ENCODE data around the gene ARHGAP35. TPM values are rescaled to one million over a fixed set of nuclear protein-coding genes. Genes with fewer than 3 reads are reported as not detected.
A peak's percentile ranks its signal among the peaks of the same experiment; 100 is the strongest.
"Not testable (repeated sequence)": the region's sequence is repeated elsewhere in the genome, so short reads cannot be mapped to it uniquely, and the experiment has no call there.

The ARHGAP35 gene
- total RNA-seq, 2 donors from 2014 or later, result 22.8 to 24.7 TPM

- Histone ChIP-seq H3K27me3 (no peaks in the 10 kb centered on the region), H3K4me3 (no peak overlapping the region), H3K9me3 (no peaks in the 10 kb centered on the region), H3K36me3 (replicated peaks in 1 of 2; ENCODE audit: insufficient read depth in 1 of 2, low read depth in 2 of 2) (no peaks in the 10 kb centered on the region), H3K27ac (peak overlapping the region in 2 of 4 donors; percentile 82 to 89), H3K4me1 (peaks cover 11% of the 10 kb centered on the region)
- ATAC-seq, result no peak
- DNase-seq, result no peak
- TF ChIP-seq CTCF (IDR thresholded peaks at IDR 0.05) (no peak), POLR2A (IDR thresholded peaks at IDR 0.05) (no peak)
- WGBS, 2 donors, result 43 to 45% methylated on average over 5 of the region's 5 CpGs
- intact Hi-C loops (cut with DNase I), result no loop called here
Measured at GRCh38 chr19:46849610-46850009, 11.2 kb upstream of the ARHGAP35 start.

- H3K27me3 ChIP-seq, result no peaks in the 10 kb centered on the region
- TF ChIP-seq CTCF (IDR thresholded peaks at IDR 0.05) (peak in 1 of 7 experiments; percentile 19), POLR2A (IDR thresholded peaks at IDR 0.05) (peak in 2 of 3 donors; percentile 82 to 85)
- no peaks in the 10 kb centered on the region for H3K9me3 ChIP-seq
- DNase-seq (peak; percentile 94 to 98 (median 95)), ATAC-seq (peak; percentile 98)
- no peaks in the 10 kb centered on the region for H3K36me3 ChIP-seq (replicated peaks in 1 of 2; ENCODE audit: insufficient read depth in 1 of 2, low read depth in 2 of 2)
- intact Hi-C loops (cut with DNase I), result no loop called here
- H3K4me3 ChIP-seq, result peak within 1 kb of the TSS; percentile 67 to 84
- WGBS, 2 donors, result 0% methylated on average over 32 to 51 of the region's 53 CpGs
- H3K4me1 ChIP-seq, result peaks cover 12% of the 10 kb centered on the region
- peak within 1 kb of the TSS; percentile 52 to 89 (median 70) for H3K27ac ChIP-seq
Measured at GRCh38 chr19:46850228-46851203, 10.3 kb upstream of the ARHGAP35 start, which contains the start of gene AP2S1. AP2S1 (minus strand) TSS chr19:46850846; CDS start chr19:46850766, 80 bp downstream.

- WGBS, 2 donors, result 74 to 79% methylated on average over 1 of the region's 1 CpG
- no peaks in the 10 kb centered on the region for H3K36me3 ChIP-seq (replicated peaks in 1 of 2; ENCODE audit: insufficient read depth in 1 of 2, low read depth in 2 of 2)
- H3K27ac ChIP-seq, result no peak overlapping the region
- no peak for ATAC-seq
- no peaks in the 10 kb centered on the region for H3K27me3 ChIP-seq
- H3K4me1 ChIP-seq, result peaks cover 25% of the 10 kb centered on the region
- no peak for DNase-seq
- no peaks in the 10 kb centered on the region for H3K9me3 ChIP-seq
- no peak overlapping the region for H3K4me3 ChIP-seq
- intact Hi-C loops (cut with DNase I), result no loop called here
- TF ChIP-seq CTCF (IDR thresholded peaks at IDR 0.05) (no peak), POLR2A (IDR thresholded peaks at IDR 0.05) (no peak)
Measured at GRCh38 chr19:46852830-46853229, 8.0 kb upstream of the ARHGAP35 start.

DNA sequence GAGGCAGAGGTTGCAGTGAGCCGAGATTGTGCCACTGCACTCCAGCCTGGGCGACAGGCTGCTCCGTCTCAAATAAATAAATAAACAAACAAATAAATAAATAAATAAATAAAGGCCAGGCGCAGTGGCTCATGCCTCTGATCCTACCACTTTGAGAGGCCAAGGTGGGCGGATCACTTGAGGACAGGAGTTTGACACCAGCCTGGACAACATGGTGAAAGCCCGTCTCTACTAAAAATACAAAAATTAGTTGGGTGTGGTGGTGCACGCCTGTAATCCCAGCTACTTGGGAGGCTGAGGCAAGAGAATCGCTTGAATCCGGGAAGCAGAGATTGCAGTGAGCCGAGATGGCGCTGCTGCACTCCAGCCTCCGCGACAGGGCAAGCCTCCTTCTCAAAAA, 6.1 kb upstream of the ARHGAP35 start:
- not testable (repeated sequence) for H3K4me3 ChIP-seq; H3K36me3 ChIP-seq (replicated peaks in 1 of 2; ENCODE audit: insufficient read depth in 1 of 2, low read depth in 2 of 2); H3K9me3 ChIP-seq; H3K27ac ChIP-seq; H3K27me3 ChIP-seq; ATAC-seq
- peak in 1 of 4 donors; percentile 1 for DNase-seq
- intact Hi-C loops (cut with DNase I), result loop anchor here (5.0 kb wide), 1 partner anchor 138 kb away; no protein-coding TSS in a partner anchor
- H3K4me1 ChIP-seq, result peaks cover 22% of the 10 kb centered on the region
- WGBS, 2 donors, result 69 to 75% methylated on average over 13 of the region's 13 CpGs

Measured in body of pancreas (tissue), 4 donors.